ENCODE results near the gene URI1. TPM values are rescaled to one million over a fixed set of nuclear protein-coding genes. Genes with fewer than 3 reads are reported as not detected.

URI1 gene
- total and polyA plus RNA-seq, 2 of the 8 experiments (the other 6 are each of a cell fraction or from before 2014, with no cell fraction given): 27.7 to 64.3 TPM

DNA sequence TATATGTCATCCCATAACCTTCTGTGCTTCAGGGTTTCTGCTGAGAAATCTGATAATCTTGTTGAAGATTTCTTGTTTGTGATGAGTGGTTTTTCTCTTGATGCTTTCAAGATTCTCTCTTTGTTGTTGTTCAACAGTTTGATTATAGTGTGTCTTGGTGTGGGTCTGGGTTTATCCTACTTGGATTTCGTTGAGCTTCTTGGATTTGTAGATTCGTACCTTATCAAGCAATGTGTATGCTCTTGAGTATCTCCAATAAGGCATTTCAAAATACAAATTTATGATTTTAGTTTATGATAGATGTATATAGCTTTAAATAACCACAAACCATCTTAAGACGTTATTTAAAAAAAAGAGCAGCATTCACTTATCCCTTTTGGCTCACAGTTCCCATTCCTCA is 57.5 kb downstream of the URI1 start:
- no peaks in the 10 kb centered on the region; the same call in 1 of the 2 replicates for H3K79me1 ChIP-seq (ENCODE audit: low read depth, low read length)
- no peaks in the 10 kb centered on the region for H3K9me3 ChIP-seq (ENCODE audit: insufficient read depth in 2 of 2, low read depth in 1 of 2, low read length in 1 of 2)
- H3K27ac ChIP-seq (ENCODE audit: low read depth, low read length): no peak overlapping the region
- no peak overlapping the region for H2BK5ac ChIP-seq (ENCODE audit: low read depth, low read length)
- no peak overlapping the region for H4K91ac ChIP-seq (replicated peaks; ENCODE audit: insufficient read length, low read length)
- H4K8ac ChIP-seq (ENCODE audit: extremely low read depth, insufficient read depth, low read length): no peak overlapping the region
- no peak overlapping the region for H3K14ac ChIP-seq (ENCODE audit: insufficient read length)
- no peak overlapping the region for H2BK120ac ChIP-seq (replicated peaks; ENCODE audit: low read depth, low read length)
- H3K9ac ChIP-seq (replicated peaks in 1 of 4; ENCODE audit: extremely low read depth in 1 of 4, low read depth in 3 of 4, low read length in 3 of 4): no peak overlapping the region
- H3K4me3 ChIP-seq (ENCODE audit: extremely low read depth in 1 of 4, insufficient read depth in 2 of 4, low read depth in 3 of 4, low read length in 4 of 4): no peak overlapping the region
- TF ChIP-seq SRF (IDR thresholded peaks at IDR 0.05; ENCODE audit: low read depth, low read length) (no peak), CREB1 (IDR thresholded peaks at IDR 0.05) (no peak), TEAD4 (IDR thresholded peaks at IDR 0.05; ENCODE audit: low read depth, low read length) (no peak), RAD21 (IDR thresholded peaks at IDR 0.05 in 1 of 2, conservative IDR thresholded peaks at IDR 0.05 in 1 of 2; ENCODE audit: low read depth in 2 of 2, low read length in 2 of 2) (no peak), CBX8 (IDR thresholded peaks at IDR 0.05; ENCODE audit: borderline replicate concordance, low read depth, low read length) (no peak), SIRT6 (IDR thresholded peaks at IDR 0.05; ENCODE audit: low read length) (no peak), EP300 (IDR thresholded peaks at IDR 0.05; ENCODE audit: borderline replicate concordance in 1 of 2, low read depth in 2 of 2, low read length in 2 of 2) (no peak), TAF1 (IDR thresholded peaks at IDR 0.05; ENCODE audit: low read depth, low read length) (no peak), SUZ12 (IDR thresholded peaks at IDR 0.05; ENCODE audit: low read length) (no peak)
- TF ChIP-seq, protein P1, sequence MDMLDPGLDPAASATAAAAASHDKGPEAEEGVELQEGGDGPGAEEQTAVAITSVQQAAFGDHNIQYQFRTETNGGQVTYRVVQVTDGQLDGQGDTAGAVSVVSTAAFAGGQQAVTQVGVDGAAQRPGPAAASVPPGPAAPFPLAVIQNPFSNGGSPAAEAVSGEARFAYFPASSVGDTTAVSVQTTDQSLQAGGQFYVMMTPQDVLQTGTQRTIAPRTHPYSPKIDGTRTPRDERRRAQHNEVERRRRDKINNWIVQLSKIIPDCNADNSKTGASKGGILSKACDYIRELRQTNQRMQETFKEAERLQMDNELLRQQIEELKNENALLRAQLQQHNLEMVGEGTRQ (IDR thresholded peaks at IDR 0.05; ENCODE audit: low read length): no peak
- no peak overlapping the region for H3K18ac ChIP-seq (ENCODE audit: extremely low read depth, low read length)
- FAIRE-seq (no peak), DNase-seq (ENCODE audit: low read depth in 1 of 2, low spot score in 2 of 2) (no peak)
- WGBS, 2 experiments (ENCODE audit: extremely low coverage in 1 of 2, insufficient coverage in 1 of 2, insufficient read length in 1 of 2, insufficient replicate concordance in 2 of 2, low coverage in 1 of 2, low lambda C conversion rate in 2 of 2, missing lambda C conversion rate in 1 of 2): 93% methylated on average over 3 of the region's 3 CpGs; no CpG with 5 or more reads in 1 of the 2 experiments
- H3K27me3 ChIP-seq (replicated peaks in 1 of 4; ENCODE audit: control insufficient read depth in 3 of 4, extremely low read depth in 1 of 4, insufficient read depth in 3 of 4, low read length in 3 of 4): no peaks in the 10 kb centered on the region
- no peaks in the 10 kb centered on the region for H3K23me2 ChIP-seq (ENCODE audit: low read depth, low read length)
- H2BK20ac ChIP-seq (ENCODE audit: low read length): no peak overlapping the region
- H4K5ac ChIP-seq (ENCODE audit: insufficient read length, low read depth, low read length): no peak overlapping the region
- POLR2A ChIA-PET (ENCODE audit: partially characterized antibody): no interaction called here
- peaks cover 0 to 3% (median 0%) of the 10 kb centered on the region in 4 experiments; a peak in 1 of 8 replicates for H3K36me3 ChIP-seq (ENCODE audit: control insufficient read depth in 2 of 4, insufficient read depth in 4 of 4, low read length in 3 of 4)
- H4K20me1 ChIP-seq (replicated peaks in 1 of 2; ENCODE audit: control insufficient read depth in 1 of 2, insufficient read depth in 2 of 2, low read length in 2 of 2): peaks cover 0 to 3% of the 10 kb centered on the region in 2 experiments
- H3K4me1 ChIP-seq (replicated peaks in 1 of 4; ENCODE audit: control insufficient read depth in 3 of 4, insufficient read depth in 4 of 4, low read length in 3 of 4): no peaks in the 10 kb centered on the region
- H2AK5ac ChIP-seq (ENCODE audit: low read depth, low read length): no peak overlapping the region
- no peak overlapping the region for H3K4ac ChIP-seq (replicated peaks; ENCODE audit: insufficient read length, low read depth, low read length)
- H2BK12ac ChIP-seq (ENCODE audit: low read depth, low read length): no peak overlapping the region
- no peak overlapping the region for H3K4me2 ChIP-seq (ENCODE audit: insufficient read depth in 1 of 2, low read depth in 2 of 2, low read length in 2 of 2)
- H2AFZ ChIP-seq (ENCODE audit: low read length): no peak overlapping the region
- H3K56ac ChIP-seq (replicated peaks; ENCODE audit: insufficient read length, low read depth, low read length): no peak overlapping the region
- CTCF ChIA-PET (ENCODE audit: partially characterized antibody): no interaction called here
- no peak overlapping the region for H2BK15ac ChIP-seq (ENCODE audit: low read length)
- H3K79me2 ChIP-seq (ENCODE audit: control insufficient read depth in 1 of 2, insufficient read depth in 2 of 2, low read length in 2 of 2): peaks cover 0 to 64% of the 10 kb centered on the region in 2 experiments; a peak in 2 of 4 replicates
- no peak overlapping the region for H3K23ac ChIP-seq (ENCODE audit: insufficient read length)

All from H1 (cell line).